Activated CD8-positive, alpha-beta memory T cell treated with anti-CD3 and anti-CD28 coated beads for 1 hour (primary cell): ENCODE measurements around the gene SPNS1.
"Not testable (repeated sequence)": the region's sequence is repeated elsewhere in the genome, so short reads cannot be mapped to it uniquely, and the experiment has no call there.

Experiments
- DNase-seq, 2 donors: peaks; one replicate each; pipeline ENCODE4 v3.0.0-alpha.2; 2020; ENCODE audit warnings: low read depth in 1 of 2; ENCODE audit errors: extremely low read depth in 1 of 2

The SPNS1 gene

GRCh38 chr16:28974437-28975157 lies at the start of gene SPNS1:
Gene SPNS1 (plus strand): TSS chr16:28974778. CDS start chr16:28975152, 374 bp downstream.
- DNase-seq = peak; percentile 74 to 85

GRCh38 chr16:28925386-28926228 lies 49.0 kb upstream of the SPNS1 start:
- DNase-seq = peak; percentile 51 to 54

GRCh38 chr16:28926284-28926683 lies 48.3 kb upstream of the SPNS1 start:
- DNase-seq = not testable (repeated sequence)

GRCh38 chr16:28927815-28928214 lies 46.8 kb upstream of the SPNS1 start:
- DNase-seq = no peak

GRCh38 chr16:28930203-28930602 lies 44.4 kb upstream of the SPNS1 start:
- no peak for DNase-seq

GRCh38 chr16:28930652-28931051 lies 43.9 kb upstream of the SPNS1 start:
- no peak for DNase-seq

- DNase-seq = no peak
These were observed 42.8 kb upstream of the SPNS1 start, which contains the start of gene CD19 for GRCh38 chr16:28931801-28932225. Gene CD19 (plus strand): TSS chr16:28931971. CDS start chr16:28932001, 30 bp downstream.

GRCh38 chr16:28932339-28933141 lies 42.0 kb upstream of the SPNS1 start:
- DNase-seq = no peak

- DNase-seq = no peak
These were observed 41.4 kb upstream of the SPNS1 start for GRCh38 chr16:28933171-28933570.

GRCh38 chr16:28935346-28935745 lies 39.2 kb upstream of the SPNS1 start:
- DNase-seq = no peak

GRCh38 chr16:28935924-28936783 lies 38.4 kb upstream of the SPNS1 start:
- DNase-seq = peak; percentile 45 to 63

GRCh38 chr16:28936784-28937155 lies 37.8 kb upstream of the SPNS1 start:
- DNase-seq = no peak

GRCh38 chr16:28937222-28937876 lies 37.2 kb upstream of the SPNS1 start:
- no peak for DNase-seq

GRCh38 chr16:28938721-28939120 lies 35.9 kb upstream of the SPNS1 start:
- no peak for DNase-seq

GRCh38 chr16:28939825-28940224 lies 34.8 kb upstream of the SPNS1 start:
- not testable (repeated sequence) for DNase-seq

GRCh38 chr16:28943281-28943680 lies 31.3 kb upstream of the SPNS1 start:
- no peak for DNase-seq

GRCh38 chr16:28946681-28947080 lies 27.9 kb upstream of the SPNS1 start:
- no peak for DNase-seq

- peak; percentile 98 to 99 for DNase-seq
These were observed 23.7 kb upstream of the SPNS1 start, which contains the start of gene NFATC2IP for GRCh38 chr16:28950648-28951409. Gene NFATC2IP (plus strand): TSS chr16:28950937. CDS start chr16:28951012, 75 bp downstream.
